HG03175 (cell line): ENCODE results near the gene GUCY1A2.
"Not testable (repeated sequence)": the region's sequence is repeated elsewhere in the genome, so short reads cannot be mapped to it uniquely, and the experiment has no call there.

Source experiments
- ATAC-seq: cut with Tn5 transposase; IDR thresholded peaks from one replicate; pipeline ENCODE4 v1.9.1; 2021; ENCODE audit warnings: mild to moderate bottlenecking, moderate library complexity; ENCODE audit not compliant: unreplicated experiment

The GUCY1A2 gene

DNA sequence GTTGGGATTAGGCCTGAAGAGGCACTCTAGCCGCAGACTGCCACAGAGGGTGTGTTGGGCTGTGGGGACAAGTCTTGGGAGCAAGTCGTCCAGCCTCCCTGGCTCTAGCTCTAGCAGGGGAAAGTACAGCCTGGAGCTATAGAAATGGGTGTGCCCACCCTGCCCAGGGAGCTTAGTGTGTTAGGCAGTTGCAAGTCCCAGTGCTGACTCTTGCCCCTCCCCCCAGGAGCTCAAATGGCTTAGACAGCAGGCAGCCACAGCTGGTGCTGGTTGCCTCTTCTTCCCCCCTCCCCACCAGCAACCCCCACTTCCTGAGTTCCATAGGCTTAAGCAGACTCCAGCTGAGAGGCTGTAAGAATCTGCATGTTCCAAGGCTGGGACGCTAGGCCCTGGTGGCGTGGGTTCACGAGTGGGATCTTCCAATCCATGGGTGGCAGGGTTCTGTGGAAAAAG, 61.2 kb downstream of the GUCY1A2 start:
- ATAC-seq: no peak

DNA sequence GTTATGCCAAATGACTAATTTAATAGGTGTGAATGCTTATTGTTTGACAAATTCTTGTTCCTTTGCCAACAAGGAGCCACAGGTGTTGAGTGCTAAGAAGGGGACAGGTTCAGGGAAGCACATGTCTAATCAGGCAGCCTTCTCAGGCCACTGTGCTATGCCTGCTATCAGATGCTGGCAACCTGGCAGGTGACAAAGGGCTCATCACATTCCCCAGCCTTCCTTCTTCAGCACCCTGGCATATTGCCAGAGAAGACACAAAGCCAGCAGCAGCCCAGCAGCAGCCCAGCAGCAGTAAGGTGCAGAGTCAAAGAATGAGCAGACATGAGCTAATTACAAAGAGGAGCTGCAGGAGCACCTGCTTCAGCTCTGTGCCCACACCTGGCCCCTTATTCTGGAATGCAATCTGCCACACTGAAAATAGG, 68.2 kb downstream of the GUCY1A2 start:
- ATAC-seq: no peak

DNA sequence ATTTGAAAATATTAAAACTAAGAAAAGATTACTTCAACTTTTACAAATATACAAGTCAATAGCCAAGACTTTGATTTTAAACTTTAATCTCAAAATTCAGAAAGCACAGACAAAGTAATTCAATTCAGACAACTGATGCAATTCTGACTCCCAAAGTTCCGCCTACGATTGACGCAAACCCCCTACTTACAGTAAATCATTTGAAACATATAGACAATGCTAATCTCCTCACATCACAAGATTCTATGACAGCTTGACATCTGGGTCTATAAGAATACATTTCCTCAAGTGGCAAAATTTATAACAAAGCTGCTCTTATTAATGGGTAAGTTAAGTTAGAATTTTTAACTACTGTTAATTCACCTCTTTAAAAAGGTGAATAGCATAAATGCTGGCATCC, 75.2 kb downstream of the GUCY1A2 start:
- ATAC-seq: no peak

DNA sequence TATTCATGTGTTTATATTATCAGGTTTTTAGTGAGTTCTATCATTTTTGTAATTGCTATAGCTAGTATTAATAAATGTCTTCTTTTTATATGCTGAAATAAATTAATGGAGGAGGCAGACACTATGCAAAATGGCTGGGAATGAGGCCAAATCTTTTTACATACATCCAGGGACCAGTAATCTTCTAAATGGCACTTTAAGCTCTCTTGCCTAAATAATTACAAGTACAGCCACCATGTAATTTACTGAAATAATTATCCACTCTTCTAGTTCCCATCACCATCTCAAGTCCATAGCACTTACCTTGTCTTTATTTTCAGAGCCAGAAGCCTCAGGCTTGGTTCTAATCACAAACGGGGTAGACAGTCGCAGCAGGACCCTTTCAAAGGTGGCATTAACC, 79.1 kb downstream of the GUCY1A2 start:
- no peak for ATAC-seq

DNA sequence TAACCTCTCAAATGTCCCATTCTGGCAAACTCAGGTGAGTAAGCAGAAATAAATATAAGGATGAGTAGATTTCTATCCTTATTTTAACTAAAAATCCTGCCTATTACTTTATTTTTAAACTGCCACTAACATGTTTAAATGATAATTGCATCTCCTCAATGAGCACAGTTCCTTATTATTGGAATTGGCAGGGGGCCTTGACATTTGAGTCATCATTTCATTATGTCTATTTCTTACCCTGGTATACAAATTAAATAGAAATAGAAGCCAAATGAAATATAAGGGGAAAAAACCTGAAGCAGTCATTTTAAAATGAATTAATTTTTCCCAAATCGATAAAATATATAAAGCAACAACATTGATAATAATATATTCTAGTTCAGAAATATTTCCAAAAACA, 81.2 kb downstream of the GUCY1A2 start:
- ATAC-seq: no peak

DNA sequence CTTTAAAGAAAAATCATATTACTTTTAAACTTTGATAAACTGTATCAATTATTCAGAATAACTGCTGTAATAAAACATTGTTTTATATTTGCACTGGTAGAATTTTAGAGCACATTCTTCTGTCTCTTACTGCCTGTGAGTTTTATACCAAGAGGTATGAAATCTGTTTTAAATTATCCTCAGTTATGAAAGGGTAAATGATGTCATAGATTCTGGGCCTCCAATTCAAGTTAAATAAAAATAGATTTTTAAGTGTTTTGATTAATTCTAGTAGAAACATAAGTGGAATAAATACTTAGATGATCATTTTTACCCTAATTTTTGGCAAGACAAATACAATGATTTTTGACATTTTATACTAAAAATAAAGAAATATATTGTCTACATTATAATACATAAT, 93.0 kb downstream of the GUCY1A2 start:
- no peak for ATAC-seq

DNA sequence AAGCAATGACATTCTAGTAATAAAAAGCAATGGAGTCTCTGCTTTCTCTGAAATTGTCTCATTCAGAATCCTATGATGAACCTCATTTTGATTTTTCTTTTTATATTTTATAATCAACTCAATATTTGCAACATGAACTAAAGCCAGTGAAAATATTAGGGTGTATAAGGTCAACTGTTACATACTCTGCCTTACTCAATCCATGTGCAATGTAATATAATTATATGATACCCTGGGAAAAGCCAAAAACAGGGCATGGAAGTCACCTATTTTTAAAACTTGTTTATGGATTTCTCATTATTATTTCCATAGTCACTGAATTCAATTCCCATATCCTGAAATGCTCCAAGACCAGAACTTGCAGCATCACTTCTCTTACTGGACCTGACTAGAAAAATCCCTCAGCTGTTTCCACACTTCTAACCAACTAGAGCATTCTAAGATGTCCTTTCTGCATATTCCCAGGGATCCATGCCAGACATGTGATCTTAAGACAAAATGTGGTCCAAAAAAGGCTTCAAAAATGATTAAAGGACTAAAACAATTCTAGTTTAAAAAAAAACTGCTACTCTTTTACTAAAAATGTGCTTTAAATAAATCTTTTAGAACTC, 97.3 kb downstream of the GUCY1A2 start:
- ATAC-seq: no peak

DNA sequence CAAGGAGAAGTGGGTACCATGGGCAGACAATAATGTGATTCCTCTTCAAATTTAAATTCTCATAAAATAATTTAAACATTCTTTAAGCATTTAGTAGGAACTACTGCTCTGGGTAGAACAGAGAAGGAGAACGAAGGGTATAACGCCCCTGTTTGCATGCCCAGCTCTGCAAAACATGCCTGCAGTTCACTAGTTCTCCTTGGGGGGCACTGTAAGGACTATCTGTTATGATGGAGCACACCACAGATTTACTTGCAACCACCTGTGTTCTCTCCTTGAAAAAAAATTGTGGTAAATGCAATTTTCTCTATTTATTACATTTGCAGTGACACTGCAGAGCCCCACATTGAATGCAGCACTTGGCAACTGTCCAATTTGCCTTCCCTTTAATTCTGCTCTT, 100.3 kb downstream of the GUCY1A2 start:
- ATAC-seq: peak; percentile 84

DNA sequence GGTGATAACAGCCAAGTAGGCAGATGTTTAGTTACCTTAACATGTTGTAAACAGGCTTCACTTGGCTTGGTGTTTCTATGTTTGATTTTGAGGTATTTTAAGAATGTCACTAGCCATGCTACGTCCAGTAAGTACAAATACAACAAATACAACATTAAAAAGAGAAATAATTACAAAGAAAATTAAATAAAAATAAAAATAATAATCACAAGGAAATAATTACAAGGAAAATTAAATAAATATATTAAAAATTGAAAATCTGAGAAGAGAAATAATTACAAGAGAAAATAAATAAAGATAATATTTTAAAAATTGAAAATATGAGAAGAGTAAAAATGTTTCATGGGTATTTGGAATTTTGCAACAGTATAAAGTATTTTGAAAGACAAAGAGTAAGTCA, 103.9 kb downstream of the GUCY1A2 start:
- ATAC-seq: no peak

DNA sequence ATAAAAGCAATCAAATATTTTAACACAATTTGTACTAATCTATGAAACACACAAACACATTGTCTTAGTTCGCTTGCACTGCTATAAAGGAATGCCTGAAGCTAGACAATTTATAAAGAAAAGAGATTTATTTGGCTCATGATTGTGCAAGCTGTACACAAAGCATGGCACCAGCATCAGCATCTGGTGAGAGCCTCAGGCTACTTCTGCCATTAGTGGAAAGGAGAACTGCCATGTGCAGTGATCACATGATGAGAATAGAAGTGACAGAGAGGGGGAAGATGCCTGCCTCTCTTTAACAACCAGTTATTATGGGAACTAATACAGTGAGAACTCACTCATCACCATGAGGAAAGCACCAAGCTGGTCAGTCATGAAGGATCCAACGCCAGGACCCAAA, 105.1 kb downstream of the GUCY1A2 start:
- no peak for ATAC-seq

DNA sequence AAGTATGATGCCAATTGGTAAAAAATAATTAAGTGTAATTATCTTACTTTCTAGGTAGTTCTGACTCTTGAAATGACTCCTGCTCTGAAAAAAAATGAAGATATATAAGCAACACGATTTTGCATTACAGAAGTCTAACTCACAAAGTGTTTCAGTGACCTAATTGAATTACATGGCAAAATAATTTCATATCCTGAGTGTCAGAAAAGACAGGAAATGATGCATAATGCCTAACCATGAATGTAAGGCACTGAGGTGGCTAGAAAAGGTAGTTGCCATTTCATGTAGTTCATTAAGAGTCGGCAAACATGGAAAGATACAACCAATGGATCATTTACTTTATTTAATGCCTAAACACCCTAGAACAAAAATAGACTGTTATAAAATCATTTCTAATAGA, 113.5 kb downstream of the GUCY1A2 start:
- no peak for ATAC-seq

DNA sequence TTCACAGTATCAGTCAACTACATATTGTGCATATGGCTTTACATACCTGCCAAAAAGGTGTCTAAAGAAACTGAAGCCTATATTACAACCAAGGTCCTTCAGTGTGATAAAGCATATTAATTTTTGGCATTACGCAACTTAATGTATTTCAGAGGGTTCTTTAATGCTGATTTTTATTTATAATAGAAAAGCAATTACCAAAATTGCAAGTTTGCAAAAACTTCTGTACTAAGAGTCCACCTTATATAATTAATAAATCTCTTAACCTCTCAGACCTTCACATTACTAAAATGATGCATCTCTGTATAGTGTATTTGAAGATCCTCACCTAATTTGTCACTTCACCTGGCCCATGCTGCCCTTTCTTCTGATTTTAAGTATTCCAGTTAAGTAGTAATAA, 128.6 kb downstream of the GUCY1A2 start:
- no peak for ATAC-seq

DNA sequence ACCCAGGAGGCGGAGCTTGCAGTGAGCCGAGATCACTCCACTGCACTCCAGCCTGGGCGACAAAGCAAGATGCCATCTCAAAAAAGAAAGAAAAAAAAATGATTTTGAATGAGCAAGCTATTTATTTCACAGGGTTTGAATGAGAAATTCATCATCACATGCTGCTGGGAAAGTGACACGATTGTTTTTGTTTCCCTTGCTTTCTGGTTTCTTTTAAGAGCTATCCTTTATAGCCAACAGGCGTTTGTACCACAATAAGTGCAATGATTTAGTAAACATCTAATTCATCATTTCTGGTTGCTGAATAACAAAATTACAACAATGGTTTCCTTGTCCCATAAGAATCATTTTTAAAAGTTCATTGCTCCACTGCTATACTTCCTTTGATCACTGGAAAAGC, 129.9 kb downstream of the GUCY1A2 start:
- ATAC-seq: no peak

DNA sequence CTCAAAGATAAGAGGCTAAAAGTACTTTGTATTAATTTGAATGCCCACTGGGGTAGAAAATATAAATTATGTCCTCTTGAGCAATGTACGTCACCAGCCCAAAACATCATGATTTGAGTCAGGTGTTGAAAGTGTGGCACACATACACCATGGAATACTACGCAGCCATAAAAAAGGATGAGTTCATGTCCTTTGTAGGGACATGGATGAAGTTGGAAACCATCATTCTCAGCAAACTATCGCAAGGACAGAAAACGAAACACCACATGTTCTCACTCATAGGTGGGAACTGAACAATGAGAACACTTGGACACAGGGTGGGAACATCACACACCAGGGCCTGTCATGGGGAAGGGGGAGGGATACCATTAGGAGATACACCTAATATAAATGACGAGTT, 134.6 kb downstream of the GUCY1A2 start:
- ATAC-seq: not testable (repeated sequence)

DNA sequence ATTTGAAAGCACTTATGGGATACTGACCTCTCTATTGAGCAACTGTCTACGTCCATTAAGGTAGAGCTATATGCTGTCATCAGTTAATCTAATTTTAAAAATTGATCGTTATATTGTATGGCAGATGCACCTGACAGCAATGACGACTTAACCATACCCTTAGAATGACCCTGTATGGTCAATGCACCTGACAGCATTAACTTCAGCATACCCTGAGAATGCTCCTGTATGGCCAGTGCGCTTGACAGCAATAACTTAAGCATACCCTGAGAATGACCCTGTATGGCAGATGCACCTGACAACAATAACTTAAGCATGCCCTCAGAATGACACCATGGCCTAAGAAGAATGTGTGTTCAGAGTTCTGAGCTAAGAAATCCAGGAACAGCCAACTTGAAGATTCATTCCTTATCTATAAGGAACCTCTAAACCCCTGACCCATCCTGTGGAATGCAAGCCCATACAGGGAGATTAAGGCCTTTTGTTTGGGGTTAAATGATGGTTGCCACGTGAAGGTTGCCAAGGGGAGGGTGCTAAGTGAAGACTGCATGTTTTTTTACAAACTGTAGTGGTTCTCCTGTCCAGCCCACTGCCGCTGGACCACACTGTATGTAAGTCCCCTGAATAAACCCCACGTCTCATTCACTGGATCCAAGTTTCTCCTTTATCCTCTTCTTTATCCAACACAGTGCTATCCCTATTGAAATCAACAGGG, 138.3 kb downstream of the GUCY1A2 start:
- ATAC-seq: no peak

DNA sequence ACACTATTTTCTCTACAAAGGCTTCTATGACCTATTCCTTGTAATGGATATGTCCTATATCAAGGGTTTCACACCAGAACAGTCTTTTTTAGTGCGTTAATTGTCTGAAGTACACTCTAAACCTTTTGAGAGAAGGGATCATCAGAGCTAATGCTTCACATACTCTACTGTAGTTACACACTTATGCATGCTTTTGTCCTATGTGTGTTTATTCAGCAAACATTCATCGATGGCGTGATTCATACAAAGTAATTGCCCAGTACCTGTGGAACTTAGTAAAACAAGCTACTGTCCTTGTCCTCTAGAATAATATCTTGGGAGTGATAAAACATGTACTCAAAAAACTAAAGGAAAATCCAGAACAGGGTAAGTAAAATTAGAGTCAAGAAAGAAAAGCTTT, 139.2 kb downstream of the GUCY1A2 start:
- ATAC-seq: no peak

DNA sequence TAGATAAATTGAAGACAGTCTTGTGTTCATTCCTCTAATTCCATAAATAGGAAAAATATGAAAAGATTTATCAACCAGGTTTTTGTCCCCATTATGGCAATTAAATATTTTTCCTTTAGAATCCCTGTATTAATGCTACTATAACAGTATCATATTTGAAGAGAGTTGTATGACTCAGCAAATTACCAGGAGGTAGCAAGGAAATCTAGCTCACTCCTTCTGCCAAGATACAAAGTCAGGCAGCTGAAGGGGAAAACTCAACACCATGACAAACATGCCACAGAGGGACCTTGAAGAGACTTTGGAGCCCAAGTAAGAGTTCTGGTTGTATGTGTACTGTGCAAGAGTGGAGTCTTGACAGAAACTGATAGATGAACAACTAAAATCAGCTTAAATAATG, 143.3 kb downstream of the GUCY1A2 start:
- ATAC-seq: no peak

DNA sequence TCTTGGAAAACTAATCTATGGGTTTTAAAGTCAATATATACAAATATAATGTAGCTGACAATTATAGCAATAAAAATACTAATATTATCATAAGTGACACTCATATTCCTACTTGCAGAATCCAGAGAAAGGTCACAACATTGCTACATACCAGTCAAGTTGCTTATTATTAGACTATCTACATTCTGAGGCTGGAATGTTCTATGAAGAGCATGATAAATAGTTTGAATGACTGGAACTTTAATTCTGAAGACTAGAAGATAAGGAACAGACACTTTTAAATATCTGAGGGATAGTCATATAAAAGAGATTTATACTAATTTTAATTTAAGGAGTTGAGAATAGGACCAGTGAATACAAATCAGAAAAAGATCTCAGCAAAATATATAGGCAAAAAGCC, 146.0 kb downstream of the GUCY1A2 start:
- ATAC-seq: no peak

DNA sequence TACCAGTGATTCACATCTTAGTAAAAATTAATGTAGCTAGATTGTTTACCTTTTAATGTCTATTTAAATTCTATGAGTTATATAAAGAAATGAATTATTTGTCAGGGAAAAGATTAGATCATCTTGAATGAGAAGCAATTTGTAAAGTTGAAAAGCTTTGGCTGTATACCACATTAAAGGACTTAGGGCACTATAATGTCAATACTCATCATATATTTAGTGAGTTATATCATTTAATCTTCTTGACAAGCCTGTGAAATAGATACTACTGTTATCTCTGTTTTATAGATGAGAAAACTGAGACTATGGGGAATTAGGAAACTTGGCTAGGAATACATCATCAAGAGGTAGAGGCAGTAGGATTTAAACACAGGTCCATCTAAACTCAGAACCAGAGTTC, 160.1 kb downstream of the GUCY1A2 start:
- ATAC-seq: no peak

DNA sequence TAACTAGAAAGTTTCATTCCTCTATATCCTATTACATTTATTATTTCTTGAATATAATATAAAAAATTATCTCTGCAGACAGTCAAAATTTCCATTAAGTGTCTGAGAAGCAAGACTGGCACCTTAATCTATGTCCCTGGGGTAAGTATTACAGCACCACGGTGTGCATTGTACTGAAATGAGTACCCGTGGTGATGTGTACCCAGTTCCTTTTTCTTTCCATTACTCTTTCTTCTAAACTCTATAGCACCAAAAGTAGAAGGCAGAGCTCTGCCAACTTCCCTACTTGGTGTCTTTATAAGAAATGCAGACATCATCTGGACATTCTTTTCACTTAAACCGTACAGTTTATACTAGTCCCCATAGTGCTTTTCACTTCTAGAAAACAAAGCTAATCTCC, 161.7 kb downstream of the GUCY1A2 start:
- no peak for ATAC-seq

DNA sequence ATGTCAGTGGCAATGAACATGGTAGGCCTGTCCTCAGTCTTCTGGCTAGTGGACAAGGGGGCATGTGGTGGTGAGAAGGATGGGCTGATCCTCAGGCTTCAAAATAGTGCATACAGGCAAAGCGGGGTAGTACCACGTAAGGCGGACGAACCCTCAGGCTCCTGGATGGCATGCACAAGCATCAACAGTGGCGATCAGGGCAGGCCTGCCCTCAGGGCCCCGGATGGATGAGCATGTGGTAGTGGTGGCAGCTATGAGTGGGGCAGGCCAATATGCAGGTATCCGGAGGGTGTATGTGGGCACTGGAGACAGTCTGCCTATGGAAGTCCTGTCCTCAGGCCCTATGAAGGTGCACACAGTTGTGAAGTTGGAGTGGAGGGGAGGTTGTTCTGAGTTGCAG, 163.8 kb downstream of the GUCY1A2 start:
- no peak for ATAC-seq

DNA sequence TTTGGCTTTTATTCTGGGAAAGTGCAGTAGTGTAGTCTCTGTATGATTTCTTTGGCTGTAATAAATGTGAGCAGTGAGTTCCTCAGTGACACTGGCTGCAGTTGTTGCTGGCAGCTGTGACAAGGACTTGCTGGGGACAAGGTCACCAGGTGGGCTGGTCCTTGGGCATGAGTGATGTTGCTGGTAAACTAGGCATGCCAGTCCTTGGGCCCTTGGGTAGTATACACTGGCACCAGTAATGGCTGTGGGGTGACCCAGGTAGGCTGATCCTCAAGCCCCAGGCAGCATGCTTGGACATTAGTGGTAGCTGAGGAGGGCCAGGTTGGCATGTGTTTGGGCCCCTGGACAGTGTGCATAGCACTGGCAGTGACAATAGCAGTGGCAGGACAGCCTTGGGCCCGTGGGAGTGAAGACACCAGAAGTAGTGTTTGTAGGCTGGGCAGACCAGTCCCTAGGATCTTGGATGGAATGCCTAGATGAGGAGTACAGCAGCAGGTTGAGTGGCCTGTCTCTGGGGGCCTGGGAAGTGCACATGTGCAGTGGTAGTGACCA, 164.3 kb downstream of the GUCY1A2 start:
- no peak for ATAC-seq

DNA sequence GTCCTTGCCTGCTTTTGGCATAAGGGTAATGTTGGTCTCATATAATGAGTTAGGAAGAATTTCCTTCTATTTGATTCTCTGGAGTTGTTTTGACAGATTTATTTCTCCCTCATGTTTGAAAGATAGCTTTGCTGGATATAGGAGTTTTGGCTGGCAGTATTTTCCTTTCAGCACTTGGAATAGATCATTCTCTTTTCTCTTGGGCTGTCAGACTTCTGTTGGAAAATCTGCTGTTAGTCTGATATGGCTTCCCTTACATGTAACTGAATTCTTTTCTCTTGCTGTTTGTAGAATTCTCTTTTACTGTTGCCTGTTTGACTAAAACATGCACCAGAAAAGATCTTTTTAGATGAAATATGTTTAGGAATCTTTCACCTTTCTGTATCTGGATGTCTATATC, 165.5 kb downstream of the GUCY1A2 start:
- ATAC-seq: no peak
